ENCODE data around the gene HHLA2.
"Not testable (repeated sequence)": the region's sequence is repeated elsewhere in the genome, so short reads cannot be mapped to it uniquely, and the experiment has no call there.

HHLA2 gene, protein sequence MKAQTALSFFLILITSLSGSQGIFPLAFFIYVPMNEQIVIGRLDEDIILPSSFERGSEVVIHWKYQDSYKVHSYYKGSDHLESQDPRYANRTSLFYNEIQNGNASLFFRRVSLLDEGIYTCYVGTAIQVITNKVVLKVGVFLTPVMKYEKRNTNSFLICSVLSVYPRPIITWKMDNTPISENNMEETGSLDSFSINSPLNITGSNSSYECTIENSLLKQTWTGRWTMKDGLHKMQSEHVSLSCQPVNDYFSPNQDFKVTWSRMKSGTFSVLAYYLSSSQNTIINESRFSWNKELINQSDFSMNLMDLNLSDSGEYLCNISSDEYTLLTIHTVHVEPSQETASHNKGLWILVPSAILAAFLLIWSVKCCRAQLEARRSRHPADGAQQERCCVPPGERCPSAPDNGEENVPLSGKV

DNA sequence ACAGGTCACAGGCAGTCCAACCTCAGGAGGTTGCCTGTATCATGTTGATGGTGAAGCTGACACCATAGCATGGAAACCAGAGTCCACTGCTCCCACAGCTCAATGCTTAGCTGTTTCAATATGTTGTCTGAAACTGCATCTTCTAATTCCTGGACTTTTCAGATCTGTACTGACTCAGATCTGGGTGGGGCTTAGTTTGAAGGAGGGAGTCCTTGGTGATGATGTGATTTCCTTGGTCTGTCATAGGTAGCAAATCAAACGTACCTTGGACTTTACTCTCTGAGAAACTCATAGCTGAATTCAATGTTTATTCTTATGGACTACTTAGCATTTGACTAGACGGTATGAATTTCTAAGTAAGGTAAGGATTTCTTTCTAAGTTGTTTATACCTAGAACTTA, at the start of gene HHLA2:
TSS of gene HHLA2 (plus strand) at position 310 of the 400 bp plus-strand sequence. CDS start 55,266 bp downstream, outside the sequence.
- DNase-seq (ENCODE audit: low read depth), result no peak

DNA sequence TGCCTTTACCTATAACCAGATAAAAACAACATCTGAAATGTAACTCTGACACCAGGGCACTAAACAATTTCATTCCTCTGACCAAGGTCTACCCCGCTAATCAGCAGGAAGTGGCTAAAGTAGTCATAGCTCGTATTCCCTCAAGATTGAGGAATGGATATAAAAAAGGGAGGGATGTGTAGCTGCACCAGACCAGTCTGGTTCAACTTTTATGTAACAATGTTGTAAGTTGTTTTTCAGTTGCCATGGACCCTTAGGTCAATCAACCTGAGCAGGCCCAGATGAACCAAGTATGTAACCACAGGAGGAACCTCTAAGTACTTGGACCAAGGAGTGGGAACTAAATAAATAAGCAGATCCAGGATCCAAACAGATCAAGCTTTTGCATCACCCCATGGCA, 45.7 kb upstream of the HHLA2 start:
- TF ChIP-seq, protein P1, sequence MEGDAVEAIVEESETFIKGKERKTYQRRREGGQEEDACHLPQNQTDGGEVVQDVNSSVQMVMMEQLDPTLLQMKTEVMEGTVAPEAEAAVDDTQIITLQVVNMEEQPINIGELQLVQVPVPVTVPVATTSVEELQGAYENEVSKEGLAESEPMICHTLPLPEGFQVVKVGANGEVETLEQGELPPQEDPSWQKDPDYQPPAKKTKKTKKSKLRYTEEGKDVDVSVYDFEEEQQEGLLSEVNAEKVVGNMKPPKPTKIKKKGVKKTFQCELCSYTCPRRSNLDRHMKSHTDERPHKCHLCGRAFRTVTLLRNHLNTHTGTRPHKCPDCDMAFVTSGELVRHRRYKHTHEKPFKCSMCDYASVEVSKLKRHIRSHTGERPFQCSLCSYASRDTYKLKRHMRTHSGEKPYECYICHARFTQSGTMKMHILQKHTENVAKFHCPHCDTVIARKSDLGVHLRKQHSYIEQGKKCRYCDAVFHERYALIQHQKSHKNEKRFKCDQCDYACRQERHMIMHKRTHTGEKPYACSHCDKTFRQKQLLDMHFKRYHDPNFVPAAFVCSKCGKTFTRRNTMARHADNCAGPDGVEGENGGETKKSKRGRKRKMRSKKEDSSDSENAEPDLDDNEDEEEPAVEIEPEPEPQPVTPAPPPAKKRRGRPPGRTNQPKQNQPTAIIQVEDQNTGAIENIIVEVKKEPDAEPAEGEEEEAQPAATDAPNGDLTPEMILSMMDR (conservative IDR thresholded peaks at IDR 0.05; ENCODE audit: low read depth, low read length), result no peak
- no peak for DNase-seq (ENCODE audit: low read depth)
- H3K4me3 ChIP-seq (ENCODE audit: low read length), result no peak overlapping the region

More for the DNA sequence above, at the start of gene HHLA2:
- H3K4me3 ChIP-seq (ENCODE audit: low read length), result no peak within 1 kb of the TSS
- TF ChIP-seq, protein P1 (conservative IDR thresholded peaks at IDR 0.05; ENCODE audit: low read depth, low read length), result no peak

DNA sequence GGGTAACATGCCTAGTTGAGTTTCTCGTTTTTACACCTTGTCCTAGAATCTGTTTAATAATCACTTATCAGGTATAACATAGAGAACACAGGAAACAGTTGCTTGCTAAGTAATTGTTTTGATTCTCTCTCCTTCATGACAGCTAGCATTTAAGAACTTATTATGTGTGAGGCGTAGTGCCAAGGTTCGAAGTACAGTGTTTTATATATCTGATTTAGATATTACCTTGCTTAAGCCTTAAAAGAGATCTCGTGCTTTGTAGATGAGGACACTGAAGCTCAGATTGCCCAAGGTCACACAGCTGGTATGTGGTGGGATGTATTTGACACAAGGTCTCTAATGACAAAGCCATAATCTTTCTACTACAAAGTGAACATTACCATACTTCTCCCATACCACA, 45.1 kb upstream of the HHLA2 start:
- no peak overlapping the region for H3K4me3 ChIP-seq (ENCODE audit: low read length)
- TF ChIP-seq, protein P1 (conservative IDR thresholded peaks at IDR 0.05; ENCODE audit: low read depth, low read length), result no peak
- no peak for DNase-seq (ENCODE audit: low read depth)

DNA sequence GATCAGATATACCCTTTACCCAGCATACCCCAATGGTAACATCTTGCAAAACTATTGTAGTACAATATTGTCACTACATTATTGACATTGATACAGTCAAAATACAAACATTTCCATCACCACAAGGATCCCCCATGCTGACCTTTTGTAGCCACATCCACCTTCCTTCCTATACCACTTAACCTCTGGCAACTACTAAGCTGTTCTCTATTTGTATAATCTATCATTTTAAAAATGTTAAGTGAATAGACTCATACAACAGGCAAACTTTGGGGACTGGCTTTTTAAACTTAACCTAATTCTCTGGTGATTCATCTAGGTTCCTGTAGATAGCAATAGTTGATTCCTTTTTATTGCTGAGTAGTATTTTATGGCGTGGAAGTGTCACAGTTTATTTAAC, 44.5 kb upstream of the HHLA2 start:
- no peak overlapping the region for H3K4me3 ChIP-seq (ENCODE audit: low read length)
- DNase-seq (ENCODE audit: low read depth), result no peak
- TF ChIP-seq, protein P1 (conservative IDR thresholded peaks at IDR 0.05; ENCODE audit: low read depth, low read length), result no peak

DNA sequence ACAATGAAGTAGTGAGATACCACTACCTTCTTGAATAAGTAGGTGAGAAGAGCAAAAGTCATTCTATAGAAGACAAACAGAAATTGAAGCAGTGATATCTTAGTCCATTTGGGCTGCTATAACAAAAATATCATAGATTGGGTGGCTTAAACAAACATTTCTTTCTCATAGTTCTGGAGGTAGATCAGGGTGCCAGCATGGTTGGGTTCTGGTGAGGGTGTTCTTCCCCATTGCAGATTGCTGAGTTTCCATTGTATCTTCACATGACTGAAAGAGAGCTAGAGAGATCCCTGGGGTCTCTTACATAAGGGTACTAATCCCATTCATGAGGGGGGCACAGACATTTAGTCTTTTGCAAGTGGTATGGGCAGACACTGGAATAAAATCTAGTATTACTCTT, 41.2 kb upstream of the HHLA2 start:
- no peak for DNase-seq (ENCODE audit: low read depth)
- no peak overlapping the region for H3K4me3 ChIP-seq (ENCODE audit: low read length)
- TF ChIP-seq, protein P1 (conservative IDR thresholded peaks at IDR 0.05; ENCODE audit: low read depth, low read length), result no peak

DNA sequence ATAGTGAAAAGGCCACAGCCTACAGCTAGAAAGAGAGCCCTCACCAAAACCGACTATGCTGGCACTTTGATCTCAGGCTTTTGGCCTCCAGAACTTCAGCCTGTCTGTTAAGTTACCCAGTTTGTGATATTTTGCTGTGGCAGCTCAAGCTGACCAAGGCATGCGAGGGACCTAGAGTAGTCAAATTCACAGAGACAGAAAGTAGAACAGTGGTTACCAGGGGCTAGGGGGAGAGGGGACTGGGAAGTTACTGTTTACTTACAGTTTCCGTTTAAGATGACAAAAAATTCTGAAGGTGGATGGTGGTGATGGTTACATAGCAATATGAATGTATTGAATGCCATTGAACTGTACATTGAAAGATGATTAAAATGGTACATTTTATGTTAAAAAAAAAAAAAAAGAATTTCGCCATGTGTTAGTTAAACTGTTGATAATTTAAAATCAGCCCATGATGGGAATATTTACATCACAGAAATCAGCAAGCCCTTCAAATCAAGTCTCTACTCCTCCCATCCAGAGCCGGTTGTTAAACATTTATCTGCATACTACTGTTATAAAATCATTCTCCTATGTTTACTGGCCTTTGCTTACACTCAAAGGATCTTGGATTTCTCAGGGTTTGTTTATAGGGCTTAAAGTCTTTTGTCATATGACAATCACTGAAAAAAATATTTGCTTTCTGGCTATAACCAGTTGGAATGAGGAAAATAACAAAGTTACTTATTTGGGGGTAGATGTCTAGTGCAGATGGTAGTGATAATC, 31.6 kb upstream of the HHLA2 start:
- not testable (repeated sequence) for DNase-seq (ENCODE audit: low read depth); H3K4me3 ChIP-seq (ENCODE audit: low read length)

DNA sequence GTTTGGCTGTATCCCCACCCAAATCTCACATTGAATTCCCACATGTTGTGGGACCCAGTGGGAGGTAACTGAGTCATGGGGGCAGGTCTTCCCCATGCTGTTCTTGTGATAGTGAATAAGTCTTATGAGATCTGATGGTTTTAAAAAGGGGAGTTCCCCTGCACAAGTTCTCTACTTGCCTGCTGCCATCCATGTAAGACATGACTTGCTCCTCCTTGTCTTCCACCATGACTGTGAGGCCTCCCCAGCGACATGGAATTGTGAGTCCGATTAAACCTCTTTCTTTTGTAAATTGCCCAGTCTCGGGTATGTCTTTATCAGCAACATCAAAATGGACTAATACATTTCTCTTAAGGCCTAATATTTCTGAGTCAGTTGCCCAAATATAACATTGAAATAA, 28.1 kb upstream of the HHLA2 start:
- not testable (repeated sequence) for H3K4me3 ChIP-seq (ENCODE audit: low read length); DNase-seq (ENCODE audit: low read depth)

DNA sequence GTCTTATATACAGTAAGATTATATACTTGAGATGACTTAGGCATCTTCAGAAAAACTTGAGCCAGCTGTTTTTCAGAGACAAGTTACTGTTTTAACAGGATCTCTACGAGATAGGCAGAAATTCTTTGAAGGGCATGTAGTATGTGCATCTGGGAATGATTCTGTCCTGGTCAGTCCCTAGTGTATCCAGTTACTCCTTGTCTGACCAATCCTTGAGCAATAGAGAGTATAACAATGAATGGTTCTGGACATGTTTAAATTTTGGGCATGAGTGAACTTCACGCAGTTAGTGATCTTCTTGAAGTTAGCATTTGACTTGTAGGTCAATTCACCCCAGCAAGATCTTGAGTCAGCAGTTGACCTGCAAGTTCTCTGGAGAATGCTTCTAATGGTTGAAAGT, 24.7 kb upstream of the HHLA2 start:
- no peak for DNase-seq (ENCODE audit: low read depth)
- no peak overlapping the region for H3K4me3 ChIP-seq (ENCODE audit: low read length)
- TF ChIP-seq, protein P1 (conservative IDR thresholded peaks at IDR 0.05; ENCODE audit: low read depth, low read length), result no peak

DNA sequence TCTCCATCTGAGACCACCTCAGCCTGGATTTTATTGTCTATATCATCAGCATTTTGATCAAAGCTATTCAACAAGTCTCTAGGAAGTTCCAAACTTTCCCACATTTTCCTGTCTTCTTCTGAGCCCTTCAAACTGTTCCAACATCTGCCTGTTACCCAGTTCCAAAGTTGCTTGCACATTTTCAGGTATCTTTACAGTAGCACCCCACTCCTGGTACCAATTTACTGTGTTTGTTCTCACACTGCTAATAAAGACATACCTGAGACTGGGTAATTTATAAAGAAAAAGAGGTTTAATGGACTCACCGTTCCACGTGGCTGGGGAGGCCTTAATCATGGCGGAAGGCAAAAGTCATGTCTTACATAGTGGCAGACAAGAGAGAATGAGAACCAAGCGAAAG, 17.3 kb upstream of the HHLA2 start:
- not testable (repeated sequence) for H3K4me3 ChIP-seq (ENCODE audit: low read length); DNase-seq (ENCODE audit: low read depth)

Data from retinal pigment epithelial cell (primary cell).